ENCODE measurements around the gene PNLIPRP1.

PNLIPRP1 gene

DNA sequence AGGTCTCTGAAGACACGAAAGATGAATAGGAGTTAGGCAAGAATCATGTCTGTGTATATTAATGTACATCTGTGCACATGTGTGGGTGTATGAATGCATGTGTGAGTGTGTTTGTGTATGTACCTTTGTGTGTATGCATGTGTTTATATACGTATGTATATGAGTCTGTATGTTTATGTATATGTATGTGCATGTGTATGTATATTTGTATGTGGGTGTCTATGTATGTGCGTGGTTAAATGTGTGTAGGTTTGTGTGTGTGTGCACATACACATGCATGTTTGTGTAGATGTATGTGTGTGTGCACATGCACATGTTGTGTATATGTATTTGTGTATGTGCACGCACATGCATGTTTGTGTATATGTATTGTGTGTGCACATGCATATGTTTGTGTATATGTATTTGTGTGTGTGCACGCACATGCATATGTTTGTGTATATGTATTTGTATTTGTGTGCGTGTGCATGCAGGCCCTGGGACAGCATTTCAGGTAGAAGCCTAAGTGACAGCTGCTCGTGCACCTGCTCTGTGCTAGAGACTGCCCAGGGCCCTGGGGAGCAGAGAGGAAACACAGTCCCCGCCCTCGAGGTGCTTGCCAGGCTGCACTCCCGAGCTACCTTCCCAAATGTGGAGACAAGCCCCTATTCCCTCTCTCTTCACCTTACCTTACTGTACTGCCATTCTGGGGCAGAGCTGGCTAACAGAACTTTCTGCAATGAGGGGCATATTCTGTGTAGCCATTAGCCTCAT, 12.1 kb downstream of the PNLIPRP1 start:
- DNase-seq, result no peak

DNA sequence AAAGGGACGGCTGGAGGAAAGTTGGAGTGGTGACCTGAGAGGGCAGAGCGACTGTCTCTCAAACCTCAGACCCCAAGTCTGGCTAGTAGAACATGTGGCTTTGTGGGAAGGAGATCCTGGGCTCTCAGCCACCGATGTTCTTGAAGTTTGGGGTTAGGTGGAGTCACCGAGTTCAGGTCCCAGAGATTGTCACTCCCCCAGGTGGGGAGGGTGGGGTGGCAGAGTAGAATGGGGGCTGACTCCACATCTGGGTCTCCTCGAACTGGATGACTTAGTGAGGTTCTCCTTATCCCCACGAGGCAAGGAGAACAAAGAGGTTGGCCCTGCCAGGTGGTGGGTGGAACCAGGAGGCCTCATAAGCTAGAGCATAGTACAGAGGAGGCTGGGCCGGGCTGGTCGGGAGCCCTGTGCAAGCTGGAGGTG, 15.3 kb downstream of the PNLIPRP1 start:
- no peak for DNase-seq

DNA sequence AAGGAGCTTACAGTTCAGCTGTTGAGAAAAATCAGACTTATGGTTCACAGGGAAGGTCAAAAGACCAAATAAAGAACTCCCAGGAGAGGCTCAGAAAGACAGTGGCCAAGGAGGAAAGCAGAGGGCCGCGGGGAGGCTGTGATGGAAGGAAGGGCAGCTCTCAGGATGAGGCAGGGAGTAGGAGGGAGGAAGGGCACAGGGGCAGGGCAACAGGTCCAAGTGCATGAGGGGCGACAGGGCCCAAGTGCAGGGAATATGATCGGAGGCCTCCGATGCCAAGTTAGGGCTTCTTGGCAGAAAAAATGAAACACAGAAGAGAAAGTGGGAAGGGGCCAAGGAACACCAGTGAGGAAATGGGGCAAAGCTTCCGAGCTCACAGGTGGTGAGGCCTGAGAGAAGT, 16.6 kb downstream of the PNLIPRP1 start:
- no peak for DNase-seq

DNA sequence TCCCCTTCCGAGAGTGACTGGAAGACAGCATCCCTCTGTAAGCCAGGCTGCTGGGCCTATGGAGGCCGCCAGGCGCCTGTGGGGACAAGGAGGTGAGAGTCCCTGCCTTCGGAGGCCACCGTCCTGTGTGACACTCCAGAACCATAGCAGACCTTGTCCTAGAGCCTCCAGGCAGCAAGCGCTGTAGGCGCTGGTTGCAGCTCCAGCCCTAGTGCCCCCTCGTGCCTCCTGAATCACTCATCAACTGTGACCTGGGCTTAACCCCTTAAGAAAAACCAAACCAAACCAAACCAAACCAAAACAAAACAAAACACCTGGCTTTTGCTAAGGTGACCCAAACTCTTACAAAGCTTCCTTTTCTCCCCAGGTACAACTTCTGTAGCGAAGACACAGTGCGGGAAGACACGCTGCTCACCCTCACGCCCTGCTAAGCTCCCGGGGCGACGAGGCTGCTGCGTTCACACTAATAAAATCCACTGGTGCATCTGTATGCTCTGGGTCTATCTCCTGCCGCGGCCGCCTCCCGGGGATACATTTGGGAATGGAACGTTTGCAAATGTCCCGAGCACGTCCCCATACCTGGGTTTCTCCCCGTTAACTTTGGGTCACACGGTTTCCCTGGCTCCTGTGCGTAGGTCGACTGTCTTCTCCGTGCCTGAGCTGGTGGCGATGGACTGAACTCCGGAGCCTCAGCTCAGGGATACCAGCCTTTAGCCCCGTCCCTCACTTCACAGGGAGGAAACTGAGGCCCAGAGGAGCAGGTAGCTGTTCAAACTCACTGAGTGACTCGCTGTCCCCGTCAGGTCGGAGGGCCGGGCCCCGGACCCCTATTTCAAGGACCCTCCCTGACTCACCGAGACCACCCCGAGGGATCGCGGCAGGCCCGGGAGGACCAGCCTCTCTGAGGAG, 18.2 kb downstream of the PNLIPRP1 start:
- DNase-seq, result no peak

DNA sequence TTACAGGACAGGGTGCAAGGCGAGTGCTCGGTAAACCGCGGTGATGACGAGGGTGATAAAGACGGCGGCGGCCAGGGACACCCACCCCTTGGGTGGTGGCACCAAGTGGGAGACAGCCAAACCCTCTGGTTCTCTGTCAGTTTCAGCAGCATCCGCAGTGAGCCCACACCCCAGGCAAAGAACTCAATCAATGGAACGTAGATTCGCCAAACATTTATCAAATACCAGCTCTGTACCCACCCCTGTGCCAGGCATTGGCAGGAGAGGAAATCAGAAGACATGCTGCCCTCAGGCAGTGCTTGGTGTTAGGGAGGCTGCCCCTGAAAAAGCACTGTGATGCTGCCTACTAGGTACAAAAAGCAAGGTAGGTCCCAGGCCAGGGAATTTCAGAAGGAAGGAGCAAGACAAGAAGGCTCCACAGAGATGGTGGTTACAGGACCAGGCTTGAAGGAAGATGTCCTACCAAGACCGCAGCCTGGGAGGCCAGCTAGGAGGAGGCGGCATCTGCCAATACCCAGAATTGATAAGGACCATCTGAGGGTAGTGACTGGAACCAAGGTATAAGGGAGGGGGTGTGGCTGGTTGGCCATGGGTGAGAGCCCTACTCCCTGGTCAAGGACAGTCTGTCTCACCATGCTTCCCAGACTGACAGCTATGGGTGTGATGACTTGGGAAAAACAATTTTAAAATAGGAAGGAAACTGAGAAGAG, 19.8 kb downstream of the PNLIPRP1 start:
- DNase-seq, result no peak

DNA sequence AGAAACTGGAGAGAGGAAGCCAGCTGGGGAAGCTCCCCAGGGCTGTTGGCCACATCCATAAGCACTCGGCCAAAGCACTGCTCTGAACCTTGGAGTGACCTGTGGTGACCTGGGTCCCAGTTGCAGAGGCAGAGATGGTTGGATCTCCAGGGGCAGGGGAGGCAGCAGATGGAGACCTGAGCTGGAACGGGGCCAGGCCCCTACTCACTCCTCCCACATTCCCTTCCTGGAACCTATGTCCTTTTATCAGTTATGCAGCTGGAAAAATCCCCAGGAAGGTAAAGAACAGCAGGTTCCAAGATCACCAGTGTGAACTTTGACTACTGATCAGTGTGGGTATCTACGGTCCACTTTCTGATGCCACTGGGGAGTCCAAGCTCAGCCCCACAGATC, 20.4 kb downstream of the PNLIPRP1 start:
- DNase-seq, result no peak

DNA sequence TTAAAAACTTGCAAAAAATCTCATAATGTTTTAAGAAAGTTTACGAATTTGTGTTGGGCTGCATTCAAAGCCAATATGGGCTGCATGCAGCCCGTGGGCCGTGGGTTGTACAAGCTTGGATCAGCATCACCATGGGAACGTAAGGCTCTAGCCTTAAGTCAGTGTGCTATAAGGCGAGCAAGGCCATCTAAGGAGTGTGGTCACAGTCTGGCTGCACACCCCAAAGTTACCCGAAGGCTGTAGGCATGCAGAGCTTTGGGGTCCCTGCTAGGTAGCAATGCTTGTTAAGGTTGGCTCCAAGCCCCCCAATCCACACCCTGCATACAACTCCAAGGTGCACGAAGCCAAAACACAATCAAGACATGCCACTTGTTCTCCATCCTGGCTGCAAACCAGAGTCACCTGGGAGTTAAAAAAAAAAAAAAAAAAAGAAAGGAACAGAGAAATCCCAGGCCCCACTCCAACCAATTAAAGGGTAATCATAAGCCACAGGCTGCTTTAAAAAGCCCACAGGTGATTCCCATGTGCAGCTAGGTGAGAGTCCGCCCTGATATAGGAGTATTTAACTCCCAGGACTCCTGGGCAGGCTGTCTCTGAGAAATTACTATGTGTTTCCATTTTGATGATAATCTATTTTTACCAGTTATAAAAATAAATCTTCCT, 21.5 kb downstream of the PNLIPRP1 start:
- DNase-seq, result no peak

DNA sequence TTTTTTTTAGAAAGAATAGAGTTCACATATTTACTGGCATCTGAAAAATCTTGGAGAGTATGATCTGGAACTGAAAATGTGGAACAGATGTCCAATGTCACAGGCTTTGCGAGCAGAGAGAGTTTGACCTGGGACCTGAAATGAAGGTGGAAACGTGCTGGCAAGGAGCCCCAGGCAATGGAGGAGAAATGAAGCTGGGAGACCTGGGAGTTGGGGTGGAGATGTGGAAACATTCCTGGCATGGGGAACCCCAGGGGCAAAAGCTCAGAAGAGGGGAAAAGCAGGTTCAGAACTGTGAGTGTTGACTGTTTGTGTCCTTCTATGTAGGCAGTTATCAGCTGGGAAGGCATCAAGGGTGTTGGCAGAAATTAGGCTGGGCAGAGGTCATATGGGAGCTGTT, 22.7 kb downstream of the PNLIPRP1 start:
- DNase-seq, result no peak

DNA sequence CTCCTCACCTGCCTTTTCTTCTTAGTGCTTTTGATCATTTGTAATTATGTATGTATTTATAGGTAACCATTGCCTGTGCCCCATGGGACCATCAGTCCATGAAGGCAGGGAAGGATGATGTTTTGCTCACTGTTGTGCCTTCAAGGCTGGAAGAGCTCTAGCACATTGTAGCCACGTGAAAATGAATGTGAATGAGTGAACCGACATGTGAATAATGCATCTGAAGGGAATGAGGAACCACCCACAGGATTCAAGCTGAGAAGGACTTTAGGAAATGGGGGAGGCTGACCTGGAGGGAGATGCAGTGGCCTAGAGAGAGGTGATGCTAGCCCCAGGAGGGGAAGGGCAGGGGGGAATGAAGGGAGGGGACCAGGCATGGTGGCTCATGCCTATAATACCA, 24.0 kb downstream of the PNLIPRP1 start:
- DNase-seq, result no peak

DNA sequence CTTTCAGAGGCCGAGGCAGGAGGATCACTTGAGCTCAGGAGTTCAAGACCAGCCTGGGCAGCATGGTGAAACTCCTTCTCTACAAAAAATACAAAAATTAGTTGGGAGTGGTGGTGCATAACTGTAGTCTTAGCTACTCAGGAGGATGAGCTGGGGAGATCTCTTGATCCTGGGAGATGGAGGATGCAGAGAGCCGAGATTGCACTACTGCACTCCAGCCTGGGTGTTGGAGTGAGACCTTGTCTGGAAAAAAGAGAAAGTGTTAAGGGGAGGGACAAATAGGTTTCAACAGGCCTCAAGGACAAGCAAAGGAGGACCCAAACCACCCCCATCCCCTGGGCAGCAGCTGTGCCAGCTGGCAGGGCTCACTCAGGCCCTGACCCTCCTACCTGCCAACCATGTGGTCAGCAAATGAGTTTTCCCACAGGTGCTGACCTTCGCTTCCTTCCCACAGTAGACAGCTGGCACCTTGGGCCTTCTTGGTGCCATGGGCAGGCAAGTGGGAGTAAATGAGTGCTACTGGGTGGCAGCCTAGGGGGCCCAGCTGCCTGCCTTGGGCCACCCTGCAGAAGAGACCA, 24.5 kb downstream of the PNLIPRP1 start:
- DNase-seq, result no peak

DNA sequence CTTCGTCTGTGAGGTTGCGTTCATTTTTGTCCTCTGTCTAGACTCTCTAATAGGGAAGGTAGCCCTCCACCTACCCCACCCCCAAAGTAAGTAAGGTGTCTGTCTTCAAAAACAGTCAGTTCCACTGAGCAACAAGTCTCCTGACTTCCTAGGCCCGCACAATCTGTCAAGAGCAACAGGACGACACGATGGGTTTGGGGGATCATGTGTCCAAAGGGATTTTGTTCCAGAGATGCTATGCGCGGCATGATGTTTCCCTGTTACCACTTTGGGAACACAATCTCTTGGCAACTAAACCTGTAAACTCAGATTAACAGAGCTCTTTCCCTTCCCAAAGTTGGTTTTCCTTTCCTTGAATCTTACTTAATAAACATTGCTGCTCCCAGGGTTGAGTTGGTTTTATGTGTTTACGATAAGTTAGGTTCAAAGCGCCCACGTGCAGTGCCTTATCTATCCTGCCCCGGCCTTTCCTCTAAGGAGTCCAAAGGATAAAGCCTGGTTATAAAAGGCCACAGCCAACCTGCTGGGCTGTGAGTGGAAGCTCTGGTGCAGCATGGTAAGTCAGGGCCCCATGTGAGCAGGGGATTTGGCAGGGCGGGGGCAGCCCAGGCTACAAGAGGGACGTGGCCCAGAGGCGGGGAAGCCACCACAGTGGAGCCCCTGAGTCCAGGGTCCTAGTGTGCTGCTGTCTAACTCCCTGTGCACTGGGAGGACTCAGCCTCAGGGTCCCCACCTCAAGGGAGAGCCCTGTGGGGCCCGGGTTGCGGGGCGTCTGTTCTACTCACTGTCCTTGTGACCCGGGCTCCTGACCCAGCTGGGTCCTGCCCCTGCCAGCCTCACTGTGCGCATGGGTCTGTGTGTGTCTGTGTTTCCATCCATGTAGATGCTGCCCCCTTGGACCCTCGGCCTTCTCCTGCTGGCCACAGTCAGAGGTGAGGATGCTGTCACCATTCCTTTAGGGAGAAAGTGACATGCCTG, 30.0 kb downstream of the PNLIPRP1 start, which contains the start of gene PNLIPRP2:
TSS of gene PNLIPRP2 (plus strand) at position 531 of the 978 bp plus-strand sequence.
- no peak for DNase-seq

DNA sequence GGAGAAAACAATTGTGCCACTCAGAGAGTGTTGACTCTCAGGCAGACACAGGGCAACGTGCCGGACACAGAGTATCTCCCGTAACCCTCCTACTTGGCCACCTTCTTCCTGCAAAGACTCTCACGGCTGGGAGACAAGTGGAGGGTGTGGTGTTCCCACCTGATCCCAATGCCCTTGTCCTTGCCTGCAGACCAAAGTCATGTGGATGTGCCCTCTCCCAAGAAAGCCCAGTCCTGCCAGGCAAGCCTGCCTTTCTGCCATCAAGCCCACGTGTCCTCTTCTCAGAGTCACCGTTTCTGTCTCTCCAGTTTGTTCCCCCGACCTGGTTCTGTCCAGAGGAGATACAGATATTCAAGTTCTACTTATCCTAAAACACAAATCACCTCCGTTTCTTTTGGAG, 30.7 kb downstream of the PNLIPRP1 start:
- DNase-seq, result no peak

DNA sequence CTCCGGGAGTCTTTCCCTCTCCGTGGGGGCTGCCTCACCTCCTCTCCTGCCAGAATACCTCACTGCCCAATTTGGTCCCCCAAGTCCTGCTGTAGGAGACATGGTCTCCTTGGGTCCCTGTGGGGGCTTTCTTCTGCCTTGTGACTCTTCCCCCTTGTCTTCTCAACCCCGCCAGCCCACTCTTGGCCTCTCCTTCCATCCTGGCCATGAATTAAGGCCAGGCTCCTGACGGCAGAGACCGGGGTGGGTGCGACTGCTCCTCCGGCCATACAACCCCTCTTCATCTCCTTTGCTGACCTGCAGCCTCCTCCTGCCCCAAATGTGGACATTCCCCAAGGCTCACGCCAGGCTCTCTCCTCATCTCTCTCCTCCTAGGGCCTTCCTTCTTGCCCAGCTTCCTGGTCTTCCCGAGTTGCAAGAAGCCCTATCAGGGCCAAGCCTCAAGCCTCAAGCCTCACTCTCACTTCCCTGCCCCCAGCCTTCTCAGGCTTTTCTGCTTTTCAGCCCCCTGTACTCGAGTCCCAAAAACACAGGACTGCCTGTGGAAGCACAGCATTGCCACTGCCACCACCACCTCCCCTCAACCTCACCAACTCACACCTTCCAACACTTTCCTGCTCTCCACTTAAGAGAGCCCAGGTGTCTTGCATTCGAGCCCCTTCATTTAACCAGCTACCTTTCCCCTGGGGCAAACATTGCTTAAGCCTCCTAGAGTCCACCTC, 31.3 kb downstream of the PNLIPRP1 start:
- no peak for DNase-seq

DNA sequence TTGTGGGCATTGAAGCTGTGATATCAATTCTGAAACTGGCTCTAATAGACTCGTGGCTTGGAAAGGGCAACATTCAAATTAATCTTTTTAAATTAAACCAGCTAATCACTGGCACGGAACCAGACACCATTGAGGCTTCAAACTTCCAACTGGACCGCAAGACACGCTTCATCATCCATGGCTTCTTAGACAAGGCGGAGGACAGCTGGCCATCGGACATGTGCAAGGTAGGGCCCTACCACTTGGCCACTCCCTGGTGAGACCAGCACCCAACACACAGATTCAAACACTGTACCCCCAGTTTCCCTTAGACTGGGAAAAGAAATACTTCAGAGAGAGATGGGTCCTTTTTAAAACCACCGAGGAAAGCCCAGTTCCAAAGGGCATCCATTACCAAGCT, 35.1 kb downstream of the PNLIPRP1 start:
- DNase-seq, result no peak

DNA sequence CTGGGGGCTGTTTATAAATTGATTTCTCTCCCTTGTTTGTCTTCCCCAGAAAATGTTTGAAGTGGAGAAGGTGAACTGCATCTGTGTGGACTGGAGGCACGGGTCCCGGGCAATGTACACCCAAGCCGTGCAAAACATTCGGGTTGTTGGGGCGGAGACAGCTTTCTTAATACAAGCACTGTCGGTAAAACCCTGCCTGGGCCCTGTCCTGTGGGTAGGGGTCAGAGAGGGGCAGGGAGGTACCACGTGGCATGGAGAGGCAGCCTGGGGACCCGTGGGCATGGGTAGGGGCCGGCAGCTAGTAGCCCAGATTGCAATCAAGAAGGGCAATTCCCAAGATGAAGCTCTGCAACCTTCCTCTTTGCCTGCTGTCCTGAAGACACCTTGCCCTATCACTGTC, 36.1 kb downstream of the PNLIPRP1 start:
- DNase-seq, result no peak

DNA sequence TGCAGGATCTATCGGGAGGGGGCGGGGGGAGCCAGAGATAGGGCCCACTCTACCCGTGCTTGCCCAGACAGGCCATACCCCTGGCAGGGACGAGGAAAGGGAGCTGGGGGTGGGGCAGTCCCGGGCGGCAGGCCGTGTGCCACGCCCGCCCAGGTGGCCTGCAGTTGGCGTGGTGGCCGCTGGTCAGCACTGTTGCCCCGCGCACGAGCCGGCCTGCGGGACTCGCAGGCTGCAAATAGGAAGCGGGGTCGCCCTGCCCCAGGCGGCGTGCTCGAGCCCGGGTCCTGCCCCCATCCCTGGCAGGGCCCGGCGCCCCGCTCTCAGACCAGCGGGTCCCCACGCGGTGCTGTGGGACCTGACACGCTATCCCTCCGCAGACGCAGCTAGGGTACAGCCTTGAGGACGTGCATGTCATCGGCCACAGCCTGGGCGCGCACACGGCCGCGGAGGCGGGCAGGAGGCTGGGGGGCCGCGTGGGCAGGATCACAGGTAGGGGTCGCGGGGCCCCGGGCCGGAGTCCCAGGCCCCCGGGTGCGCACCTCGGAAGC, 36.7 kb downstream of the PNLIPRP1 start:
- DNase-seq, result no peak

DNA sequence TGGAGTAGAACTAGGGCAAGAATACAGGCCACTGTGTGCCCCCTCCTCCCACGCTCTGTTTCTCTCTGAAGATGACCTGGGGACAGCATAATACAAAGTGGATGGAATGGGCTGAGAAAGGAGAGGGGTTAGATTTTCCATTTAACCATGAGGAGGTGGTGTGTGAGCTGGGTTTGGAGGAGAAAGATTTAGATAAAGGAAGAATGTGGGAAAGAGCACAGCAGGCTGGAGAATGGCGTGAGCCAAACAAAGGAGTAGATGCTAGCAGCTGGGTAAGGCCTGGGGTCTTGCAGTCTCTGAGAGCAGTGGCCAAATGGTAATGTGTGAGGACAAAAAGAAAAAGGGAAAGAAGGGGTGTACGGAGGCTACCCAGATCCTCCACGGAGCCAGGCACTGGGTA, 38.6 kb downstream of the PNLIPRP1 start:
- no peak for DNase-seq

DNA sequence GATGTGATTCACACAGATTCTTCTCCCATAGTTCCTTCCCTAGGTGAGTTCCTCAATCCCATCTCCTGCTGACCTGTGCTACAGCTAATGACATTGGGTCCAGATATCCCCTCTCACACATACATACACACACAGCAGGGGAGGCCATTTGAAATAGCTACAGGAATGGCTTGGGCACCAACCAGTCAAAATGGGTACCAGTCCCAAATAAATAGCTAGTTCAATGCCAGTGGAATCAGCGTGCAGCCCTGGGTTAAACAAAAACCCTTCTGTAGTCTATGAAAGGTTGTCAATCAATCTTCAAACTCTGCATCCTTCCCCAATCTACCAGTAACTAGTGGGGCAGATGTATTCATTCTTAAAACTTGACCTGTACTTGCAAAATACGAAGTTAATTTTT, 39.3 kb downstream of the PNLIPRP1 start:
- DNase-seq, result no peak

DNA sequence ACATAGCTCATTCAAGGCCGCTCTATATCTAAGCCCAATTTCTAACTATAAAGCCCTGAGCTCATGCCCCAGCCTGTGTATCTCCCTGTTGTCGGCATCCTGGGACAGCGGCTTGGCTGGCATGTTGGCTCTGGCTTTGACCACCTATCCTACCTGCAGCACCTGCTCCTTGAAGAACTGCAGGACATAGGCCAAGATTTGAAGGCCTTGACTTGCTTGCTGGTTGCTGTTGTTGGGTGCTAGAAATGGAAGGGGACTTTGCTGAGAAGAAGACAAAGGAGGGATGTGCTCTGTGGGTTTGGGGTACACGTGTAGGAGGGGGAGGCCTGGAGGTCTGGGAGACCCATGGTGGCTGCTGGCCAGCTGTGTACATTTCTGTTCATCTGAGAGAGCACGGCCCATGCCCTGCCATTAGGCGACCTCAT, 41.1 kb downstream of the PNLIPRP1 start:
- no peak for DNase-seq

DNA sequence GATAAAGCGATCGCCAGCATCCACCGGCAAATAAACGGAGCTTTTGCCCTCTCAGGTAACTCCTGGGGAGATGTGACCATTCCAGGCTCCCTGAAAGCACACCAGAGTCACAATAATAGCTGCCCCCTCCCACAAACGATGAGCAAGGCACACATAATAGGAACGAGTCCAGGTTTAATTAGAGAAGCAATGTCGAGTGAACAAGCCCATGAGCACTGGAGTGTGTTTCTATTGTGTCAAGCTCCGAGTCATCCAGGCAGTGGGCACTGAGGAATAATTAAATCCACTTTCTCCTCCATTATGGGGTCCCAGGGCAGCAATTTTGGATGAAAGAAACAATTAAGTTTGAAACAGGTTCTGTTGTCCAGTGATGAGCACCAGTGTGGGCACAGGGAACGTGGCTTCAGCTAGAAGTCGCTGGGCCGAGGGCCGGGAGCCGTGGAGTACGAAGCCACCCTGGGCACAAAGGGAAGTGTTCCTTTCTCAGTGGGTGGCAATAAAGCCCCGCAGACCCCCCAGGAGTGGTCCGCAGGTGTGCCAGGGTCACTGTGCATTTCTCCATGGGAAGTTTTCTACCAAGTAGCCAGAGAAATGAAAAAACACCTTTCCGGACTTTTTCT, 41.9 kb downstream of the PNLIPRP1 start:
- DNase-seq, result no peak

All from CD4-positive, alpha-beta T cell treated with Interleukin-21 for 1 hour (primary cell).